ENCODE data around the gene UGDH.

- TF ChIP-seq CTCF (IDR thresholded peaks at IDR 0.05; ENCODE audit: low read length) (no peak), EZH2phosphoT487 (IDR thresholded peaks at IDR 0.05; ENCODE audit: low read length) (no peak), EZH2 (optimal IDR thresholded peaks at IDR 0.05; ENCODE audit: low read depth, low read length) (no peak)
Measured at GRCh38 chr4:39504538-39504937, 22.7 kb downstream of the UGDH start.
